K562 (cell line): ENCODE data around the gene DBNDD1. TPM values are rescaled to one million over a fixed set of nuclear protein-coding genes. Genes with fewer than 3 reads are reported as not detected.

Experiments
- FUS ChIP-seq: fragments of 200-400 bp; formaldehyde crosslinking; optimal IDR thresholded peaks from 2 replicates; pipeline ENCODE3; 2017; ENCODE audit warnings: low read depth, low read length
- GATAD2B ChIP-seq: fragments of 450-650 bp; IDR thresholded peaks from 2 replicates; pipeline ENCODE4 v1.6.1; 2017; ENCODE audit warnings: mild to moderate bottlenecking, borderline replicate concordance
- GTF2B ChIP-seq: IDR thresholded peaks from 2 replicates; pipeline ENCODE4 v1.6.1; 2011; ENCODE audit not compliant: insufficient read length; ENCODE audit errors: extremely low read depth
- HDAC1 ChIP-seq, 2 experiments: fragments of 450-650 bp; IDR thresholded peaks; 2 replicates each; pipeline ENCODE4 v1.6.1; 2016 to 2017; ENCODE audit warnings: inconsistent platforms in 1 of 2, mild to moderate bottlenecking in 1 of 2, moderate library complexity in 1 of 2
- HMG20B ChIP-seq: fragments of 250-450 bp; sonication (Bioruptor Pico); IDR thresholded peaks from 2 replicates; pipeline ENCODE4 v1.5.0; 2021; ENCODE audit warnings: mild to moderate bottlenecking
- ILK ChIP-seq: fragments of 450-650 bp; IDR thresholded peaks from 2 replicates; pipeline ENCODE4 v1.6.1; 2016; ENCODE audit warnings: missing genetic modification characterization, low read depth, mild to moderate bottlenecking, missing compliant biosample characterization, moderate library complexity, borderline replicate concordance
- IRF2 ChIP-seq: sonication (generic); formaldehyde crosslinking; IDR thresholded peaks from 2 replicates; pipeline ENCODE4 v1.8.1; 2022; ENCODE audit warnings: mild to moderate bottlenecking, missing genetic modification reagents
- KAT8 ChIP-seq: fragments of 450-650 bp; IDR thresholded peaks from 2 replicates; pipeline ENCODE4 v1.6.1; 2016; ENCODE audit warnings: low read depth, mild to moderate bottlenecking
- L3MBTL2 ChIP-seq: fragments of 450-650 bp; IDR thresholded peaks from 2 replicates; pipeline ENCODE4 v1.6.1; 2016; ENCODE audit warnings: mild to moderate bottlenecking, moderate library complexity
- MEF2D ChIP-seq: conservative IDR thresholded peaks from 2 replicates; pipeline ENCODE4 v1.6.1; 2016; ENCODE audit warnings: low read depth, missing genetic modification characterization, missing compliant biosample characterization
- MYNN ChIP-seq, 2 experiments: sonication (generic); formaldehyde crosslinking in 1 of 2; IDR thresholded peaks; 2 replicates each; pipeline versions ENCODE4 v1.5.0 to v1.6.1; 2016 to 2020; ENCODE audit warnings: antibody characterized with exemption in 1 of 2, missing genetic modification reagents in 1 of 2
- NR1H2 ChIP-seq: sonication (generic); formaldehyde crosslinking; IDR thresholded peaks from 2 replicates; pipeline ENCODE4 v1.4.0; 2020; ENCODE audit warnings: mild to moderate bottlenecking, missing genetic modification reagents
- POLR2G ChIP-seq: fragments of 200-400 bp; formaldehyde crosslinking; IDR thresholded peaks from 2 replicates; pipeline ENCODE4 v1.6.1; 2017; ENCODE audit warnings: low read depth, mild to moderate bottlenecking, antibody characterized with exemption, low read length, moderate library complexity
- RBM14 ChIP-seq: fragments of 200-400 bp; formaldehyde crosslinking; IDR thresholded peaks from 2 replicates; pipeline ENCODE4 v1.6.1; 2018; ENCODE audit warnings: low read depth, mild to moderate bottlenecking, low read length, moderate library complexity, borderline replicate concordance; ENCODE audit not compliant: insufficient read depth
- SMC3 ChIP-seq: conservative IDR thresholded peaks from 2 replicates; pipeline ENCODE4 v1.6.1; 2011; ENCODE audit warnings: low read depth, low read length, improper control_type of control experiment; ENCODE audit not compliant: insufficient read depth
- SRSF7 ChIP-seq: fragments of 200-400 bp; formaldehyde crosslinking; optimal IDR thresholded peaks from 2 replicates; pipeline ENCODE3; 2017; ENCODE audit warnings: mild to moderate bottlenecking, low read depth, low read length
- TFAP4 ChIP-seq: sonication (generic); formaldehyde crosslinking; IDR thresholded peaks from 2 replicates; pipeline ENCODE4 v1.8.0; 2022; ENCODE audit warnings: missing genetic modification reagents, mild to moderate bottlenecking, moderate library complexity, borderline replicate concordance
- TOE1 ChIP-seq, 2 experiments: fragments of 450-650 bp in 1 of 2; sonication (generic) in 1 of 2; formaldehyde crosslinking in 1 of 2; IDR thresholded peaks; 2 replicates each; pipeline versions ENCODE4 v1.7.1 to v1.8.0; 2016 to 2022; ENCODE audit warnings: borderline replicate concordance in 2 of 2, mild to moderate bottlenecking in 2 of 2, antibody characterized with exemption in 1 of 2, inconsistent platforms in 1 of 2, low read depth in 1 of 2, missing genetic modification reagents in 1 of 2, moderate library complexity in 1 of 2
- ZBED1 ChIP-seq: IDR thresholded peaks from 2 replicates; pipeline ENCODE4 v1.6.1; 2014
- ZNF212 ChIP-seq: fragments of 450-650 bp; formaldehyde crosslinking; IDR thresholded peaks from 2 replicates; pipeline ENCODE4 v1.4.0; 2020; ENCODE audit warnings: mild to moderate bottlenecking
- ZNF699 ChIP-seq: fragments of 250-450 bp; sonication (Bioruptor Pico); IDR thresholded peaks from 2 replicates; pipeline ENCODE4 v1.8.0; 2021; ENCODE audit warnings: mild to moderate bottlenecking, moderate library complexity; ENCODE audit not compliant: insufficient replicate concordance
- polyA plus RNA-seq, 8 experiments: library from polyadenylated mRNA; depleted of rRNA in 4 of 8; stranded (reverse) in 5 of 8; unstranded in 3 of 8; fragments of >200 nt; fragmentation: Nextera tagmentation in 2 of 8; fragmentation: Illumina TruSeq in 1 of 8; extraction: Ambion mirVana in 2 of 8; extraction: Trizol in 1 of 8; gene quantifications; 2 replicates each; pipeline versions ENCODE4 v1.2.1 to v1.2.3, GENCODE V29; 2011 to 2014; ENCODE audit warnings: inconsistent platforms in 1 of 8, missing spikeins in 1 of 8
- total RNA-seq, 7 experiments: library from RNA; depleted of rRNA in 6 of 7; stranded (reverse); fragments of >200 nt in 6 of 7; fragmentation: Illumina TruSeq in 2 of 7; extraction: Trizol in 2 of 7; gene quantifications; 2 replicates each; pipeline versions ENCODE4 v1.2.1 to v1.2.3, GENCODE V29; 2011 to 2021; ENCODE audit warnings: low replicate concordance in 1 of 7

DBNDD1 gene
- total and polyA plus RNA-seq, 9 of the 15 experiments (the other 6 are each of a cell fraction or from before 2014, with no cell fraction given), result 0.55 to 13.0 (median 5.8) TPM

GRCh38 chr16:90046971-90047713 lies 27.9 kb upstream of the DBNDD1 start (continued):
- TF ChIP-seq TFAP4 (CRISPR knock-in tag) (peak; percentile 68; the same call in 1 of the 2 replicates), RBM14 (no peak), IRF2 (CRISPR knock-in tag) (no peak), KAT8 (no peak), ZNF699 (CRISPR knock-in tag) (no peak), MYNN (IDR thresholded peaks at IDR 0.05) (no peak), MYNN (CRISPR knock-in tag; IDR thresholded peaks at IDR 0.05) (no peak), SRSF7 (no peak), FUS (no peak), ILK (tag) (no peak), HMG20B (CRISPR knock-in tag) (no peak), HDAC1 (IDR thresholded peaks at IDR 0.05) (0 out of 4 replicates have a peak, but pooled peaks of 1 of the 2 experiments have one; percentile 45), TOE1 (IDR thresholded peaks at IDR 0.05; ENCODE audit: borderline replicate concordance) (no peak), TOE1 (CRISPR knock-in tag; IDR thresholded peaks at IDR 0.05; ENCODE audit: borderline replicate concordance, low read depth) (no peak), GTF2B (no peak), GATAD2B (no peak), POLR2G (peak; percentile 84), SMC3 (no peak), L3MBTL2 (peak; percentile 91), MEF2D (tag) (0 out of 2 replicates have a peak, but pooled peaks have one; percentile 20), ZBED1 (no peak), ZNF212 (CRISPR knock-in tag) (no peak), NR1H2 (no peak)
